Measurements from ENCODE around the gene LAMC3. TPM values are rescaled to one million over a fixed set of nuclear protein-coding genes. Genes with fewer than 3 reads are reported as not detected.

LAMC3 gene
- total RNA-seq, 1 donor = not detected

DNA sequence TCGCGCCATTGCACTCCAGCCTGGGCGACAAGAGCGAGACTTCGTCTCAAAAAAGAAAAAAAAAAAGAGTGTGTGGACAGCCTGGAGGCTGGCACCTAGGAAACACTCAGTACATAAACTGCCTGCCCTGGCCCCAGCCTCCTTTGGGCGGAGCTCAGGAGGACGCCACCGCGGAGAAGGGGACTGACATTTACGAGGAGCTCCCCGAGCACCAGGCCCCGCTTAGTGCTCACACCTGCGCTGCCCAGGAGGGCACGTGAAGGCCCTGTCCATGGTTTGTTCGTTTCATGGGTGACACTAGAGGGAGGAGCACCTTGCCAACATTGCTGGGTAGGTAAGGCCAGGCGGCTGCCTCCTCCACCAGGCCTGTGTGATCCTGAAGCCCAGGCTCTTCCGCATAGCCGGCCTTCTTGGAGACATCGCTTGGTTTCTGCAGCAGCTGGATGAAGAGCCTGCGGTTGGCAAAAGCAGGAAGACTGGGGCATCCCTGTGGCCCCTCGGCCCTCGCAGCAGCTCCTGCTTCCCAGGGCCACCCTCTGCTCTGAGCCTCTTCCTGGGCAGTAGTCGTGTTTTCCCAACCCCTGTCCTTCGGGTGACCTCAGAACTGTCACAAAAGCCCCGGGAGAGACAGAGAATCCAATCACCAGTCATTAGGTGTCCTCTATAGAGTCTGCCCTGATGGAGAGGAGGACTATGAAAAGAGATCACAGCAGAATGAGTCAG lies 26.2 kb upstream of the LAMC3 start:
- H3K4me3 ChIP-seq (ENCODE audit: insufficient read depth, low read length) = no peak overlapping the region
- DNase-seq (ENCODE audit: insufficient read length, low spot score, missing footprints) = peak; percentile 51
- H3K79me2 ChIP-seq (ENCODE audit: insufficient read depth, low read length) = no peaks in the 10 kb centered on the region
- no peaks in the 10 kb centered on the region for H3K9me3 ChIP-seq (ENCODE audit: low read depth, low read length)
- H3K27me3 ChIP-seq (ENCODE audit: insufficient read depth, low read length) = peaks cover 55% of the 10 kb centered on the region
- no peak overlapping the region for H3K4me2 ChIP-seq (ENCODE audit: insufficient read depth, low read length)
- H3K27ac ChIP-seq (ENCODE audit: low read depth, low read length) = no peak overlapping the region
- H4K20me1 ChIP-seq (ENCODE audit: insufficient read depth, low read length) = no peaks in the 10 kb centered on the region
- H2AFZ ChIP-seq (ENCODE audit: low read length) = no peak overlapping the region
- no peak for TF ChIP-seq CTCF (IDR thresholded peaks at IDR 0.05; ENCODE audit: extremely low read depth, low read depth, low read length)
- H3K36me3 ChIP-seq (ENCODE audit: insufficient read depth, low read length) = no peaks in the 10 kb centered on the region
- no peaks in the 10 kb centered on the region for H3K4me1 ChIP-seq (ENCODE audit: insufficient read depth, low read length)

DNA sequence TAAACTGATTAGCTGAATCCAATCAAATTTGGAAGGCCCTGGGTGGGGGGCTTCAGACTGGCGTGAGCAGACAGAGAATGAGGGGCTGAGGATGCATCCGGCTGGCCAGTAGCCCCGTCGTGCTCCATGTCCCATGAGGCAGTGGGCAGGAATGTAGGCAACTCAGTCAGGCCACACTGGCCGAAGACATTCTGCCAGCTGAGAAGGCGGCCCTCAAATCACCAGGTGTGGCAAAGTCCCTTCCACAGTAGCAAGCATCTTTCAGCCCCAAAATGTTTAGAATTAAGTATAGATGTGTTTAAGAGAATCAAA lies 25.7 kb upstream of the LAMC3 start:
- DNase-seq (ENCODE audit: insufficient read length, low spot score, missing footprints) = peak; percentile 21
- no peak for TF ChIP-seq CTCF (IDR thresholded peaks at IDR 0.05; ENCODE audit: extremely low read depth, low read depth, low read length)
- Histone ChIP-seq H3K9me3 (ENCODE audit: low read depth, low read length) (no peaks in the 10 kb centered on the region), H3K27ac (ENCODE audit: low read depth, low read length) (no peak overlapping the region), H2AFZ (ENCODE audit: low read length) (no peak overlapping the region), H3K4me3 (ENCODE audit: insufficient read depth, low read length) (no peak overlapping the region), H4K20me1 (ENCODE audit: insufficient read depth, low read length) (no peaks in the 10 kb centered on the region), H3K4me2 (ENCODE audit: insufficient read depth, low read length) (no peak overlapping the region), H3K4me1 (ENCODE audit: insufficient read depth, low read length) (no peaks in the 10 kb centered on the region), H3K27me3 (ENCODE audit: insufficient read depth, low read length) (peaks cover 57% of the 10 kb centered on the region), H3K36me3 (ENCODE audit: insufficient read depth, low read length) (no peaks in the 10 kb centered on the region), H3K79me2 (ENCODE audit: insufficient read depth, low read length) (no peaks in the 10 kb centered on the region)

GRCh38 chr9:130983970-130984369 lies 25.0 kb upstream of the LAMC3 start:
- Histone ChIP-seq H3K27me3 (ENCODE audit: insufficient read depth, low read length) (peaks cover 59% of the 10 kb centered on the region), H3K4me2 (ENCODE audit: insufficient read depth, low read length) (no peak overlapping the region), H3K36me3 (ENCODE audit: insufficient read depth, low read length) (no peaks in the 10 kb centered on the region), H3K79me2 (ENCODE audit: insufficient read depth, low read length) (no peaks in the 10 kb centered on the region), H4K20me1 (ENCODE audit: insufficient read depth, low read length) (no peaks in the 10 kb centered on the region), H3K9me3 (ENCODE audit: low read depth, low read length) (no peaks in the 10 kb centered on the region), H2AFZ (ENCODE audit: low read length) (no peak overlapping the region), H3K4me3 (ENCODE audit: insufficient read depth, low read length) (no peak overlapping the region), H3K4me1 (ENCODE audit: insufficient read depth, low read length) (no peaks in the 10 kb centered on the region), H3K27ac (ENCODE audit: low read depth, low read length) (no peak overlapping the region)
- DNase-seq (ENCODE audit: insufficient read length, low spot score, missing footprints) = no peak
- TF ChIP-seq CTCF (IDR thresholded peaks at IDR 0.05; ENCODE audit: extremely low read depth, low read depth, low read length) = no peak

- Histone ChIP-seq H2AFZ (ENCODE audit: low read length) (no peak overlapping the region), H3K36me3 (ENCODE audit: insufficient read depth, low read length) (no peaks in the 10 kb centered on the region), H3K9me3 (ENCODE audit: low read depth, low read length) (no peaks in the 10 kb centered on the region), H4K20me1 (ENCODE audit: insufficient read depth, low read length) (no peaks in the 10 kb centered on the region), H3K4me2 (ENCODE audit: insufficient read depth, low read length) (no peak overlapping the region), H3K27me3 (ENCODE audit: insufficient read depth, low read length) (peaks cover 54% of the 10 kb centered on the region), H3K4me1 (ENCODE audit: insufficient read depth, low read length) (no peaks in the 10 kb centered on the region), H3K4me3 (ENCODE audit: insufficient read depth, low read length) (no peak overlapping the region), H3K79me2 (ENCODE audit: insufficient read depth, low read length) (no peaks in the 10 kb centered on the region), H3K27ac (ENCODE audit: low read depth, low read length) (no peak overlapping the region)
- TF ChIP-seq CTCF (IDR thresholded peaks at IDR 0.05; ENCODE audit: extremely low read depth, low read depth, low read length) = no peak
- no peak for DNase-seq (ENCODE audit: insufficient read length, low spot score, missing footprints)
These were observed 24.5 kb upstream of the LAMC3 start for GRCh38 chr9:130984521-130984920.
